ENCODE results near the gene HTRA3. TPM values are rescaled to one million over a fixed set of nuclear protein-coding genes. Genes with fewer than 3 reads are reported as not detected.

The HTRA3 gene
- total and polyA plus RNA-seq, 2 experiments from 2014 or later = 1.3 to 3.6 TPM

- no peaks in the 10 kb centered on the region for H3K27me3 ChIP-seq (ENCODE audit: insufficient read depth)
- ATAC-seq = peak; percentile 73
- no peak overlapping the region for H3K4me3 Mint-ChIP-seq
- H3K4me1 ChIP-seq (ENCODE audit: insufficient read depth) = peaks cover 9% of the 10 kb centered on the region
- peak overlapping the region; percentile 80; the same call in 1 of the 2 replicates for H3K27ac Mint-ChIP-seq
- TF ChIP-seq ZNF114 (CRISPR knock-in tag; IDR thresholded peaks at IDR 0.05) = no peak
- TF ChIP-seq CREB1 (CRISPR knock-in tag; IDR thresholded peaks at IDR 0.05; ENCODE audit: low read depth) = no peak
- TF ChIP-seq ZNF331 (CRISPR knock-in tag; IDR thresholded peaks at IDR 0.05; ENCODE audit: low read depth) = no peak
- no peak for TF ChIP-seq EZH2 (IDR thresholded peaks at IDR 0.05; ENCODE audit: low read depth, unreplicated experiment)
- TF ChIP-seq NANOG (IDR thresholded peaks at IDR 0.05; ENCODE audit: borderline replicate concordance) = no peak
- TF ChIP-seq ZNF462 (CRISPR knock-in tag; IDR thresholded peaks at IDR 0.05) = no peak
- no peak for TF ChIP-seq ETS1 (IDR thresholded peaks at IDR 0.05)
- TF ChIP-seq STAT1 (IDR thresholded peaks at IDR 0.05; ENCODE audit: unreplicated experiment) = no peak
- no peak for TF ChIP-seq EZH2phosphoT487 (IDR thresholded peaks at IDR 0.05; ENCODE audit: unreplicated experiment)
- TF ChIP-seq JUNB (IDR thresholded peaks at IDR 0.05; ENCODE audit: unreplicated experiment) = no peak
- TF ChIP-seq POLR2AphosphoS5 (IDR thresholded peaks at IDR 0.05; ENCODE audit: low read depth) = no peak
- no peak for TF ChIP-seq REST (IDR thresholded peaks at IDR 0.05; ENCODE audit: unreplicated experiment)
- TF ChIP-seq CTCF (conservative IDR thresholded peaks at IDR 0.05; ENCODE audit: low read depth in 2 of 2) = no peak
- peaks cover 16% of the 10 kb centered on the region; the same call in 2 of the 3 replicates for H3K9me3 Mint-ChIP-seq
- no peak overlapping the region for H3K27ac ChIP-seq (ENCODE audit: low read depth)
- H3K36me3 ChIP-seq (ENCODE audit: insufficient read depth) = no peaks in the 10 kb centered on the region
- no peaks in the 10 kb centered on the region for H4K20me1 ChIP-seq (replicated peaks; ENCODE audit: insufficient read depth)
- DNase-seq (ENCODE audit: low spot score) = peak; percentile 33
- H3K27me3 Mint-ChIP-seq (ENCODE audit: insufficient read depth, low read depth, poor library complexity) = peaks cover 13% of the 10 kb centered on the region
- H3K4me2 ChIP-seq = peak overlapping the region; percentile 48
- no peaks in the 10 kb centered on the region for H3K79me2 ChIP-seq (replicated peaks; ENCODE audit: insufficient read depth)
- H3K36me3 Mint-ChIP-seq (ENCODE audit: low read depth) = no peaks in the 10 kb centered on the region
- H2AFZ ChIP-seq = peak overlapping the region; percentile 97
- H3K4me1 Mint-ChIP-seq = peaks cover 19% of the 10 kb centered on the region
- no peaks in the 10 kb centered on the region for H3F3A ChIP-seq (replicated peaks; ENCODE audit: low read depth)
- H3K4me3 ChIP-seq = no peak overlapping the region
- peaks cover 5% of the 10 kb centered on the region; the same call in 1 of the 2 replicates for H3K9me2 ChIP-seq (ENCODE audit: insufficient read depth)
These were observed 46.8 kb downstream of the HTRA3 start for GRCh38 chr4:8316251-8316771.
